Activated CD8-positive, alpha-beta memory T cell treated with anti-CD3 and anti-CD28 coated beads, Interleukin-2, amount 50 U/mL, for 1 hour (primary cell): Measurements from ENCODE around the gene RPAP2.
"Not testable (repeated sequence)": the region's sequence is repeated elsewhere in the genome, so short reads cannot be mapped to it uniquely, and the experiment has no call there.

ENCODE experiments used
- DNase-seq: peaks from one replicate; pipeline ENCODE4 v3.0.0-alpha.2; 2020; ENCODE audit errors: extremely low read depth

RPAP2 gene

GRCh38 chr1:92323473-92324453, 24.9 kb downstream of the RPAP2 start:
- DNase-seq: no peak

DNA sequence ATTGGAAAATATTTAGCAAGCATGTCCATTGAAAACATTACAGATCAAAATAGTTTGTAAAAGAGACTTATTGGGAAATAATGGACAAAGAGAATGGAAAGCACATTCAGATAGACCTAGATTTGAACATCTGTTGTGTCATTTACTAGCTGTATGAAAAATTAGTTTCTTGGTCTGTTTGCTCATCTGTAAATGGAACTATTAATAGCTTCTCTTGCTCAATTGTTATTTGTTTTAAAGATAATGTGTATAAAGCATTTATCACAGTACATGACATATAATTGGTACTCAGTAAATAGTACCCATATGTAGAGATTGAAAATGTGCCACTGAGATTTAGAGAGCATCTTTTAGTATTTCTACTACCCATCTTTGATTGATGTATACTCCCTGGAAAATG, 25.9 kb downstream of the RPAP2 start:
- DNase-seq: no peak

DNA sequence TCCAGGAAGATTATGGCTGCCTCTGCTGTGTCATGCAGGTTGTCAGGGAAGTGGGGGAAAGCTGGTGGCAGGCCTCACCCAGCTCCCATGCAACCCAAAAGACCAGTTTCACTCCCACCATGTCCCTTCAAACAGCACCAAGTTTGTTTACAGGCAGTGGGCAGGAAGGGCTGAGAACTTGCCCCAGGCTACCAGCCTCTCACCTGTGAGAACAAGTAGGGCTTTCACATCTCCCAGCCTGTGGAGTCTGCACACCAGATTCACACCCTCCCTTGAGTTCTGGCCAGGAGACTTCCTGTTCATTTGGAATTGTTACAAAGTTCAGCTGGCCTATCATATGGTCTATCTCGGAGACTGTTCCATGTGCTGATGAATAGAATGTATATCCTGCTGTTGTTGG, 27.8 kb downstream of the RPAP2 start:
- no peak for DNase-seq

GRCh38 chr1:92327794-92328193, 28.9 kb downstream of the RPAP2 start:
- DNase-seq: no peak

- no peak for DNase-seq
Measured at GRCh38 chr1:92329347-92330129, 30.7 kb downstream of the RPAP2 start.

- no peak for DNase-seq
Measured at GRCh38 chr1:92333668-92334067, 34.8 kb downstream of the RPAP2 start.

DNA sequence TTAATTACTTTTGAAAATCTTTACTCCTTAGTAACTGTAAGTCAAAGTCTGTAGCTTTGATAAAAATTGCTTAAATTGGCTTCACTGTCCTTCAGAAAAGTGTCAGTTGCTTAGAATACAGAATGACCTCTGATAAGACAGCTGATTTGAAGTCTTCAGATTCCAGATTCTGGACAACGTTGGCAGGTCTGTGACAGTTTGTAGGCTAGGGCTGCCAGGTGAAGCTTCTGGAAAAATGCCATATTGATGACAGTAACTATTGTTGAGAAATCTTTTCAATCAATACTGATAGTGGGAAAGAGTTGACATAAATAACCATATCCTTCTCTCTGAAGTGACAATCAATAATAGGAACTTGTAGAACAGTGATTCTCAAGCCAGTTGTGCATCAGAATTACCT, 41.3 kb downstream of the RPAP2 start:
- DNase-seq: no peak

- DNase-seq: no peak
Measured at GRCh38 chr1:92342401-92342800, 43.5 kb downstream of the RPAP2 start.

- DNase-seq: no peak
Measured at GRCh38 chr1:92343061-92343460, 44.2 kb downstream of the RPAP2 start.

GRCh38 chr1:92346866-92347640, 48.2 kb downstream of the RPAP2 start:
- DNase-seq: no peak

DNA sequence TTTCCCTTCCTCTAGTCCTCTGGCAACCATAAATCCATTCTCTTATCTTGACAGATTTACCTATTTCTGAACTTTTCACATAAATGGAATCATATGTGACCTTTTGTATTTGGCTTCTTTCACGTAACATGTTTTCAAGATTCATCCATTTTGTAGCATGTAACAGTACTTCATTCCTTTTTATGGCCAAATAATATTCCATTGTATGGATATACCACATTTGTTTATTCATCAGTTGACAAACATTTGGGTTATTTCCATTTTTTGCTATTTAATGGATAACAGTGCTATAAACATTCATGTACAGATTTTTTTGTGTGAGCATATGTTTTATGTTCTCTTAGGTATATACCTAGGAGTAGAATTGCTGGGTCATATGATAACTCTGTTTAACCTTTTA, 54.0 kb downstream of the RPAP2 start:
- DNase-seq: no peak

- DNase-seq: no peak
Measured at GRCh38 chr1:92354259-92354658, 55.4 kb downstream of the RPAP2 start.

DNA sequence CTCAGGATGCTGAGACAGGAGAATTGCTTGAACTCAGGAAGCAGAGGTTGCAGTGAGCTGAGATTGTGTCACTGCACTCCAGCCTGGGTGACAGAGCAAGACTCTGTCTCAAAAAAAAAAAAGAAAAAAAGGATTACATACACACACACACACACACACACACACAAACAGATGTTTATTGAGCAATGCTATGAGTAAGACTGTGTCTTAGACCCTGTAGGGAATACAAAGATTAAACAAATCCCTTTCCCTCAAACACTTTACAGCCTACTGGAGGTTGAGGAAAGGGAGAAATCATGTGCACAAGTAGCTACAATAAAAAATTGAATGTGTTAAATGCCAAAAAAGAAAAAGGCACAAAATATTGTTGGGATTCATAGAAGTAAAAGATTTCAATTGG, 58.1 kb downstream of the RPAP2 start:
- no peak for DNase-seq

- not testable (repeated sequence) for DNase-seq
Measured at GRCh38 chr1:92359382-92359781, 60.5 kb downstream of the RPAP2 start.

GRCh38 chr1:92359986-92360385, 61.1 kb downstream of the RPAP2 start:
- DNase-seq: no peak

DNA sequence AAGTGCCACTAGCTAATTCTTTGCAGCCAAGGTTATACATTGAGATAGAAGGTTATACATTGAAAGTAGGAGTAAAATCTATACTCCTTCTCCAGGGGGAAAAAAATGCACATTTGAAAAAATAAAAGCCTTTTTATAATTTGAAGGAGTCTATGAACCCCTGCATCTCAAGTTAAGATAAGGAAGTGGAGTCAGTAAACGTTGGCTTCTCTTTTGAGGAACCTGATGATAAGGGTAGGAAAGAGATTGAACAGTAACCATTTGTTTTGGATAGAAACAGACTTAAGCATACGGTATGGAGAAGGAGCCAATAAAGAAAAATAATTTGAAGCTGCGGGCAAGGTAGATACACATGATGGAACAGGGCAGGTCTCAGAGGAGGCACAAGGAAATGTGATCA, 64.1 kb downstream of the RPAP2 start:
- DNase-seq: no peak

- no peak for DNase-seq
Measured at GRCh38 chr1:92363401-92363800, 64.5 kb downstream of the RPAP2 start.

- DNase-seq: no peak
Measured at GRCh38 chr1:92365378-92366039, 66.7 kb downstream of the RPAP2 start.

GRCh38 chr1:92366040-92366395, 67.2 kb downstream of the RPAP2 start:
- DNase-seq: no peak

DNA sequence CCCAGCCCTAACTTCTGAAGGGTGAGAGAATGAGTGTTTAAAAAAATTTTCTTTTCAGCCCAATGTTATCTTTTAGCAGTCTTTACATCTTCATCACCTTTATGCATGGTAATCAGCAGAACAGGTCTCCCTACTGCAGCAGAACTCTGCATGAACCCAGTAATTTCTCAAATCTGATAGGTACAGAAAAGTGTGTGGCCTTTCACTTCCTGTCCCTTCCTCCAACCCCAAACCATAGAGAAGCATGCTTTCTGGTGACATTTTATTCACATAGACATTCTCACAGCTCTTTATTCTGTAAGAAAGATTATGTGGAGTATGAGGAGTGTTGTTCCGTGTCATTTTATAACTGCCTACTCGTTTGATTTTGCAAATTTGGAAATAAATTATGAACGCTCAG, 68.6 kb downstream of the RPAP2 start:
- no peak for DNase-seq

DNA sequence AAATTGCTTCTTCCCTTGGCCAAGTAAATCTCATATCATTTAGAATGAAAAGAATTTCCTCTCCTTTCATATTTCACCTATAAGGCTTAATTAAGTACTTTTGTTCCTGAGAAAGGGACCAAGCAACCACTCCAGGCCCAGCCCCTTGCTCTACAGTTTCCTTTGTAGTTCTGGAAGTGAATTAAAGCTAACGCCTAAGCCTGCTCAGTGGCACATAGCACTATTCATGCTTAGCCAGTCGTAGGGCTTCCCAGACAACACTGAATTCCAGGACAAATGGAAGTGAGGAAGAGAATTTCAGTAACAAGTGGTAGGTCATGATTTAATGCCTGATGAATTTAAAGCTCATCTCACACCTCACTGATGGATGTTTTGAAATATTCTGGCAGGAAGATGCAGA, 73.3 kb downstream of the RPAP2 start:
- DNase-seq: no peak

DNA sequence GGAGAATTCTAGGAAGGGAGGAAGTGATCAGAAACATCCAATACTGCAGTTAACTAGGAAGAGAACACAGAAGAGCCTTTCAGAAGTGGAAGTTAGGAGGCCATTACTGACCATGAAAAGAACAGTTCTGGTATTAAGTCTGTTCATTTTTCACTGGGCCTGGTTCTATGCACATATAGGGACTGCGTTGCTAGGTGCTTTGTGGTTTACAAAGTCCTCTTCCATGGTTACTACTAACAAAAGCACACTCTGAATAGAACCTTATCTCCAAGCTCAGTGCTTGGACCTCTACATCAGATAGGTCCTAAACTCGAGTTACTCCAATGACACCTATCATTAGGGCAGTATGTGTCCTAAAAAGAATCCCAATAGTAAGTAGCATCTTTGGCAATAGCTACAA, 75.4 kb downstream of the RPAP2 start:
- DNase-seq: no peak
